DMS153 treated with DMSO at 0.1 percent for 48 hours (cell line): ENCODE results near the gene HIPK2.
A peak's percentile ranks its signal among the peaks of the same experiment; 100 is the strongest.

Source experiments
- DNase-seq: peaks from one replicate; lab custom pipeline; 2025; ENCODE audit not compliant: unreplicated experiment; lab: John Stamatoyannopoulos, UW

The HIPK2 gene

GRCh38 chr7:139783647-139784385, 6.0 kb upstream of the HIPK2 start:
- DNase-seq, result no peak

GRCh38 chr7:139782932-139783331, 5.1 kb upstream of the HIPK2 start:
- no peak for DNase-seq

- no peak for DNase-seq
Observed at GRCh38 chr7:139777133-139777891, 486 bp downstream of the HIPK2 start.

GRCh38 chr7:139776486-139777132, 1.2 kb downstream of the HIPK2 start:
- peak; percentile 32 for DNase-seq

- DNase-seq, result peak; percentile 52
Observed at GRCh38 chr7:139775829-139776266, 1.9 kb downstream of the HIPK2 start.

GRCh38 chr7:139774376-139774775, 3.4 kb downstream of the HIPK2 start:
- DNase-seq, result no peak

GRCh38 chr7:139773371-139773770, 4.4 kb downstream of the HIPK2 start:
- no peak for DNase-seq

- DNase-seq, result no peak
Observed at GRCh38 chr7:139772873-139773272, 4.9 kb downstream of the HIPK2 start.

- DNase-seq, result no peak
Observed at GRCh38 chr7:139772115-139772514, 5.7 kb downstream of the HIPK2 start.

- DNase-seq, result no peak
Observed at GRCh38 chr7:139771001-139771956, 6.5 kb downstream of the HIPK2 start.

- DNase-seq, result no peak
Observed at GRCh38 chr7:139769761-139770160, 8.0 kb downstream of the HIPK2 start.

- DNase-seq, result no peak
Observed at GRCh38 chr7:139769066-139769465, 8.7 kb downstream of the HIPK2 start.

GRCh38 chr7:139768249-139768824, 9.5 kb downstream of the HIPK2 start:
- DNase-seq, result no peak

- DNase-seq, result no peak
Observed at GRCh38 chr7:139767561-139767982, 10.2 kb downstream of the HIPK2 start.

GRCh38 chr7:139765143-139765542, 12.7 kb downstream of the HIPK2 start:
- DNase-seq, result no peak

GRCh38 chr7:139763330-139763729, 14.5 kb downstream of the HIPK2 start:
- no peak for DNase-seq

GRCh38 chr7:139762886-139763285, 14.9 kb downstream of the HIPK2 start:
- no peak for DNase-seq

- no peak for DNase-seq
Observed at GRCh38 chr7:139758388-139758787, 19.4 kb downstream of the HIPK2 start.

- no peak for DNase-seq
Observed at GRCh38 chr7:139757968-139758367, 19.8 kb downstream of the HIPK2 start.

GRCh38 chr7:139753693-139754111, 24.1 kb downstream of the HIPK2 start:
- no peak for DNase-seq
